ENCODE results near the gene BRD9. TPM values are rescaled to one million over a fixed set of nuclear protein-coding genes. Genes with fewer than 3 reads are reported as not detected.
"Not testable (repeated sequence)": the region's sequence is repeated elsewhere in the genome, so short reads cannot be mapped to it uniquely, and the experiment has no call there.

Gene BRD9
- total RNA-seq, 2 donors from 2014 or later: 58.2 to 67.9 TPM

- not testable (repeated sequence) for H3K36me3 ChIP-seq (ENCODE audit: control insufficient read depth, insufficient read depth, low read length); H3K4me1 Mint-ChIP-seq; H3K36me3 Mint-ChIP-seq (ENCODE audit: low read depth); H3K4me1 ChIP-seq (ENCODE audit: control insufficient read depth, insufficient read depth, low read length); H3K4me3 ChIP-seq (ENCODE audit: low read length); H3K9ac ChIP-seq (ENCODE audit: extremely low read depth, low read length, poor library complexity, severe bottlenecking); H3K4me3 Mint-ChIP-seq; H3K9me3 ChIP-seq (ENCODE audit: control insufficient read depth, low read length); H3K27ac ChIP-seq (ENCODE audit: low read depth, low read length); DNase-seq; H3K27ac Mint-ChIP-seq
- Mint-ChIP-seq H3K9me3 (peaks cover 15% of the 10 kb centered on the region), H3K27me3 (ENCODE audit: insufficient read depth) (peaks cover 36% of the 10 kb centered on the region)
- peaks cover 14% of the 10 kb centered on the region for H3K27me3 ChIP-seq (ENCODE audit: control insufficient read depth, insufficient read depth, low read length, poor library complexity, severe bottlenecking)
These were observed 41.4 kb upstream of the BRD9 start for GRCh38 chr5:933951-934350.

DNA sequence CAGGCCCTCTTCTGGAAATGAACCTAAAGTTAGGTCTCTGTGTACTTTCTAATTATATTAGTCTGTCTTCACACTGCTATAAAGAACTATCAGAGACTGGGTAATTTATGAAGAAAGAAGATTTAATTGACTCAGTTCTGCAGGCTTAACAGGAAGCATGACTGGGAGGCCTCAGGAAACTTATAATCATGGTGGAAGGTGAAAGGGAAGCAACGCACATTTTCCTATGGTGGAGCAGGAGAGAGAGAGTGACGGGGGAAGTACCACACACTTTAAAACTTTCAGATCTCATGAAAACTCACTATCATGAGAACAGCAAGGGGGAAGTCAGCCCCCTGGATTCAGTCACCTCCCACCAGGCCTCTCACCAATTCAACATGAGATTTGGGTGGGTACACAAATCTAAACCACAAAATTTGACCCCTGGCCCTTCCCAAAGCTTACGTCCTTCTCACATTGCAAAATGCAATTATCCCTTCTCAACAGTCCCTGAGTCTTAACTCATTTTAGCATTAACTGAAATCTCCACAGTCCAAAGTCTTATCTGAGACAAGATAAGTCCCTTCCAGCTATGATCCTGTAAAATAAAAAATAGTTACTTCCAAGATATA, 40.8 kb upstream of the BRD9 start:
- Histone ChIP-seq H3K27ac (ENCODE audit: low read depth, low read length) (no peak overlapping the region), H3K36me3 (ENCODE audit: control insufficient read depth, insufficient read depth, low read length) (no peaks in the 10 kb centered on the region), H3K4me1 (ENCODE audit: control insufficient read depth, insufficient read depth, low read length) (no peaks in the 10 kb centered on the region), H3K9me3 (ENCODE audit: control insufficient read depth, low read length) (no peaks in the 10 kb centered on the region), H3K27me3 (ENCODE audit: control insufficient read depth, insufficient read depth, low read length, poor library complexity, severe bottlenecking) (peaks cover 14% of the 10 kb centered on the region), H3K9ac (ENCODE audit: extremely low read depth, low read length, poor library complexity, severe bottlenecking) (no peak overlapping the region), H3K4me3 (ENCODE audit: low read length) (no peak overlapping the region)
- no peak overlapping the region for H3K27ac Mint-ChIP-seq
- H3K4me1 Mint-ChIP-seq: no peaks in the 10 kb centered on the region
- H3K27me3 Mint-ChIP-seq (ENCODE audit: insufficient read depth): peaks cover 38% of the 10 kb centered on the region
- H3K9me3 Mint-ChIP-seq: peaks cover 15% of the 10 kb centered on the region
- no peaks in the 10 kb centered on the region for H3K36me3 Mint-ChIP-seq (ENCODE audit: low read depth)
- no peak for DNase-seq
- WGBS, 2 experiments (ENCODE audit: insufficient coverage in 1 of 2, insufficient read length in 1 of 2): 93 to 100% methylated on average over 1 to 3 of the region's 3 CpGs
- no peak overlapping the region for H3K4me3 Mint-ChIP-seq
- TF ChIP-seq, protein P1, sequence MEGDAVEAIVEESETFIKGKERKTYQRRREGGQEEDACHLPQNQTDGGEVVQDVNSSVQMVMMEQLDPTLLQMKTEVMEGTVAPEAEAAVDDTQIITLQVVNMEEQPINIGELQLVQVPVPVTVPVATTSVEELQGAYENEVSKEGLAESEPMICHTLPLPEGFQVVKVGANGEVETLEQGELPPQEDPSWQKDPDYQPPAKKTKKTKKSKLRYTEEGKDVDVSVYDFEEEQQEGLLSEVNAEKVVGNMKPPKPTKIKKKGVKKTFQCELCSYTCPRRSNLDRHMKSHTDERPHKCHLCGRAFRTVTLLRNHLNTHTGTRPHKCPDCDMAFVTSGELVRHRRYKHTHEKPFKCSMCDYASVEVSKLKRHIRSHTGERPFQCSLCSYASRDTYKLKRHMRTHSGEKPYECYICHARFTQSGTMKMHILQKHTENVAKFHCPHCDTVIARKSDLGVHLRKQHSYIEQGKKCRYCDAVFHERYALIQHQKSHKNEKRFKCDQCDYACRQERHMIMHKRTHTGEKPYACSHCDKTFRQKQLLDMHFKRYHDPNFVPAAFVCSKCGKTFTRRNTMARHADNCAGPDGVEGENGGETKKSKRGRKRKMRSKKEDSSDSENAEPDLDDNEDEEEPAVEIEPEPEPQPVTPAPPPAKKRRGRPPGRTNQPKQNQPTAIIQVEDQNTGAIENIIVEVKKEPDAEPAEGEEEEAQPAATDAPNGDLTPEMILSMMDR (conservative IDR thresholded peaks at IDR 0.05): no peak

DNA sequence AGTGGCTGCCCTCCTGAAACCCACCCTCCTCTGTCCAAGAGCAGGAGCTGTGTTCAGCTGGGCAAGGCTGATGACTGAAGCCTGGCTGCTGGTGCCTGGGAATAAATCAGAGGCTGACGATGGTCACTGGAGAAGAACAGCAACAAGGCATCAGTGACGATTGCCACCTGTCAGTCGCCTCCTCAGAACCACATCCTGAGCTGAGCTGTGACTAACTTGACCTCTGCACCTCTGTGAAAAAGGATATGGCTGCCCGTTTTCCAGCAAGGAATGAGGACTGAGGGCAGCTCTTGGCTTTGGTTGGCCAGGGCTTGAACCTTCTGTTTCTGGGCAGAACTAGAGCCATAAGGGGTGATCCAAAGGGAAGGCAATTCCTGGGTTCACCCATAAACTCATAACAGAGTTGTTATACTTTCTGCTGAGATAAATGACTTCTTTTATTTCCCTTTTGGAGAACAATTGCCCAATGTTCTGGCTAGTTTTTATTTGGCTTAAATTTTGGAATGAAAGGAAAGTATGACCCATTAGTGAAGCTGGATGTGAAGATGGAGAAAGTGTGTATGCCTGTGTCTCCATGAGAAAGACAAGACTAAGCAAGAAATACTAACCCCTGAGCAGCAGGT, 40.1 kb upstream of the BRD9 start:
- H3K27ac Mint-ChIP-seq: no peak overlapping the region
- H3K9me3 ChIP-seq (ENCODE audit: control insufficient read depth, low read length): no peaks in the 10 kb centered on the region
- H3K4me3 ChIP-seq (ENCODE audit: low read length): no peak overlapping the region
- DNase-seq: no peak
- H3K36me3 Mint-ChIP-seq (ENCODE audit: low read depth): no peaks in the 10 kb centered on the region
- no peaks in the 10 kb centered on the region for H3K36me3 ChIP-seq (ENCODE audit: control insufficient read depth, insufficient read depth, low read length)
- TF ChIP-seq, protein P1 (conservative IDR thresholded peaks at IDR 0.05): no peak
- peaks cover 15% of the 10 kb centered on the region for H3K9me3 Mint-ChIP-seq
- H3K27me3 ChIP-seq (ENCODE audit: control insufficient read depth, insufficient read depth, low read length, poor library complexity, severe bottlenecking): peaks cover 14% of the 10 kb centered on the region
- H3K4me3 Mint-ChIP-seq: no peak overlapping the region
- no peak overlapping the region for H3K27ac ChIP-seq (ENCODE audit: low read depth, low read length)
- no peaks in the 10 kb centered on the region for H3K4me1 ChIP-seq (ENCODE audit: control insufficient read depth, insufficient read depth, low read length)
- no peaks in the 10 kb centered on the region for H3K4me1 Mint-ChIP-seq
- H3K9ac ChIP-seq (ENCODE audit: extremely low read depth, low read length, poor library complexity, severe bottlenecking): no peak overlapping the region
- 81 to 84% methylated on average over 4 of the region's 4 CpGs for WGBS, 2 experiments (ENCODE audit: insufficient coverage in 1 of 2, insufficient read length in 1 of 2)
- H3K27me3 Mint-ChIP-seq (ENCODE audit: insufficient read depth): peaks cover 42% of the 10 kb centered on the region
